SK-N-SH (cell line): ENCODE measurements around the gene PIEZO2. TPM values are rescaled to one million over a fixed set of nuclear protein-coding genes. Genes with fewer than 3 reads are reported as not detected.

Experiments
- CTCF ChIA-PET: fragments of 300-600, 350-600 bp; formaldehyde crosslinking; extraction: SDS; loops from one replicate; lab custom pipeline; 2021; lab: Yijun Ruan, JAX
- POLR2A ChIA-PET: fragments of 350-600 bp; sonication (Branson Sonifier 250); formaldehyde crosslinking; extraction: SDS; loops from one replicate; lab custom pipeline; 2020; ENCODE audit warnings: antibody characterized with exemption, inconsistent platforms; lab: Yijun Ruan, JAX
- DNase-seq: peaks from one replicate; pipeline ENCODE4 v3.0.0; 2012
- H2AFZ ChIP-seq: fragments of 200-600 bp; sonication (generic); 2 replicates; pipeline ENCODE4 v1.8.1; 2016; ENCODE audit warnings: antibody characterized with exemption, mild to moderate bottlenecking, low read depth
- H3F3A ChIP-seq: fragments of 200-600 bp; sonication (generic); replicated peaks from 2 replicates; pipeline ENCODE3; 2016; ENCODE audit warnings: antibody characterized with exemption, mild to moderate bottlenecking; ENCODE audit not compliant: insufficient read depth
- H3K27ac ChIP-seq, 2 experiments: fragments of 200-500 bp in 1 of 2; fragments of 200-600 bp in 1 of 2; sonication (Bioruptor generic) in 1 of 2; sonication (generic), shearing (Covaris generic) in 1 of 2; 2 replicates each; pipeline versions ENCODE4 v1.5.1 to v1.6.1; 2014 to 2016; ENCODE audit warnings: low read depth in 2 of 2, inconsistent platforms in 1 of 2, low read length in 1 of 2, mild to moderate bottlenecking in 1 of 2, mixed read lengths in 1 of 2
- H3K27me3 ChIP-seq: fragments of 200-600 bp; sonication (generic), shearing (Covaris generic); 2 replicates; pipeline ENCODE4 v1.6.1; 2016; ENCODE audit warnings: mixed run types; ENCODE audit not compliant: insufficient read depth
- H3K36me3 ChIP-seq, 2 experiments: fragments of 200-500 bp in 1 of 2; fragments of 200-600 bp in 1 of 2; sonication (Bioruptor generic) in 1 of 2; sonication (generic) in 1 of 2; replicated peaks in 1 of 2; 2 replicates each; pipeline versions ENCODE3 to v1.5.1; 2014 to 2016; ENCODE audit warnings: low read length in 1 of 2, mild to moderate bottlenecking in 1 of 2; ENCODE audit not compliant: insufficient read depth in 2 of 2, control insufficient read depth in 1 of 2
- H3K4me1 ChIP-seq, 2 experiments: fragments of 200-500 bp in 1 of 2; fragments of 200-600 bp in 1 of 2; sonication (Bioruptor generic) in 1 of 2; sonication (generic), shearing (Covaris generic) in 1 of 2; 2 replicates each; pipeline versions ENCODE4 v1.5.1 to v1.6.1; 2014 to 2016; ENCODE audit warnings: low read depth in 1 of 2, low read length in 1 of 2, mixed run types in 1 of 2; ENCODE audit not compliant: insufficient read depth in 2 of 2, control insufficient read depth in 1 of 2
- H3K4me2 ChIP-seq: fragments of 200-600 bp; sonication (generic), shearing (Covaris generic); 2 replicates; pipeline ENCODE4 v1.6.1; 2017; ENCODE audit warnings: mixed run types
- H3K4me3 ChIP-seq, 2 experiments: fragments of 200-500 bp in 1 of 2; fragments of 200-600 bp in 1 of 2; sonication (Bioruptor generic) in 1 of 2; sonication (generic), shearing (Covaris generic) in 1 of 2; 2 replicates each; pipeline versions ENCODE4 v1.5.1 to v1.8.1; 2014 to 2016; ENCODE audit warnings: low read depth in 2 of 2, inconsistent platforms in 1 of 2, low read length in 1 of 2, mild to moderate bottlenecking in 1 of 2, mixed read lengths in 1 of 2, moderate library complexity in 1 of 2
- H3K79me2 ChIP-seq: fragments of 200-600 bp; sonication (generic); 2 replicates; pipeline ENCODE4 v1.8.1; 2017; ENCODE audit warnings: mild to moderate bottlenecking; ENCODE audit not compliant: insufficient read depth
- H3K9ac ChIP-seq: fragments of 200-600 bp; sonication (generic); 2 replicates; pipeline ENCODE4 v1.6.1; 2017; ENCODE audit warnings: mixed run types
- H3K9me2 ChIP-seq: fragments of 200-600 bp; sonication (generic); 2 replicates; pipeline ENCODE4 v1.6.1; 2017; ENCODE audit warnings: mixed run types
- H3K9me3 ChIP-seq: fragments of 200-600 bp; sonication (generic); 2 replicates; pipeline ENCODE4 v1.6.1; 2017; ENCODE audit warnings: mixed run types, mild to moderate bottlenecking, moderate library complexity
- H4K20me1 ChIP-seq: fragments of 200-600 bp; sonication (generic); 2 replicates; pipeline ENCODE4 v1.6.1; 2017; ENCODE audit warnings: mild to moderate bottlenecking, mixed run types; ENCODE audit not compliant: insufficient read depth
- CTCF ChIP-seq: fragments of 200-600 bp; sonication (generic); IDR thresholded peaks from 2 replicates; pipeline ENCODE4 v1.6.1; 2017; ENCODE audit warnings: antibody characterized with exemption, mild to moderate bottlenecking, moderate library complexity
- ELF1 ChIP-seq: IDR thresholded peaks from 2 replicates; pipeline ENCODE4 v1.4.0; 2012
- EP300 ChIP-seq, 2 experiments: IDR thresholded peaks; 2 replicates each; pipeline versions ENCODE4 v1.4.0 to v1.6.1; 2012; ENCODE audit warnings: borderline replicate concordance in 1 of 2, low read depth in 1 of 2, low read length in 1 of 2
- FOSL2 ChIP-seq: IDR thresholded peaks from 2 replicates; pipeline ENCODE4 v1.4.0; 2012; ENCODE audit warnings: low read depth, mild to moderate bottlenecking, moderate library complexity, borderline replicate concordance
- FOXJ3 ChIP-seq: sonication (generic); formaldehyde crosslinking; IDR thresholded peaks from 2 replicates; pipeline ENCODE4 v1.5.1; 2020; ENCODE audit warnings: mild to moderate bottlenecking, missing genetic modification reagents
- GABPA ChIP-seq: IDR thresholded peaks from 2 replicates; pipeline ENCODE4 v1.4.0; 2012; ENCODE audit warnings: low read depth, mild to moderate bottlenecking
- JUND ChIP-seq: IDR thresholded peaks from 2 replicates; pipeline ENCODE4 v1.4.0; 2012
- MEF2A ChIP-seq: IDR thresholded peaks from 2 replicates; pipeline ENCODE4 v1.4.0; 2012; ENCODE audit warnings: low read depth, borderline replicate concordance
- MXI1 ChIP-seq: IDR thresholded peaks from 2 replicates; pipeline ENCODE4 v1.6.1; 2012; ENCODE audit warnings: mild to moderate bottlenecking, low read depth, low read length, improper control_type of control experiment
- NRF1 ChIP-seq: IDR thresholded peaks from 2 replicates; pipeline ENCODE4 v1.6.1; 2012; ENCODE audit warnings: low read depth, mild to moderate bottlenecking, low read length
- POLR2AphosphoS5 ChIP-seq: IDR thresholded peaks from 2 replicates; pipeline ENCODE4 v1.6.1; 2012; ENCODE audit warnings: low read depth, low read length
- RFX5 ChIP-seq: IDR thresholded peaks from 2 replicates; pipeline ENCODE4 v1.6.1; 2012; ENCODE audit warnings: mild to moderate bottlenecking, improper control_type of control experiment, low read length
- RXRA ChIP-seq: IDR thresholded peaks from 2 replicates; pipeline ENCODE4 v1.4.0; 2012; ENCODE audit warnings: low read depth, mild to moderate bottlenecking, borderline replicate concordance
- SMC3 ChIP-seq: IDR thresholded peaks from 2 replicates; pipeline ENCODE4 v1.6.1; 2012; ENCODE audit warnings: low read depth, low read length, improper control_type of control experiment
- TAF1 ChIP-seq: IDR thresholded peaks from 2 replicates; pipeline ENCODE4 v1.6.1; 2012; ENCODE audit warnings: low read depth, mild to moderate bottlenecking, low read length, moderate library complexity, borderline replicate concordance
- TEAD4 ChIP-seq: IDR thresholded peaks from 2 replicates; pipeline ENCODE4 v1.4.0; 2012; ENCODE audit warnings: mild to moderate bottlenecking, borderline replicate concordance; ENCODE audit not compliant: insufficient read depth
- ZBTB33 ChIP-seq: IDR thresholded peaks from 2 replicates; pipeline ENCODE4 v1.4.0; 2012; ENCODE audit warnings: low read depth, borderline replicate concordance
- WGBS: methylation state at CpG from one replicate; pipeline ENCODE4 v1.1.6; 2017; ENCODE audit warnings: low lambda C conversion rate; 5-methylcytosine and 5-hydroxymethylcytosine counted together
- polyA plus RNA-seq, 3 experiments: library from polyadenylated mRNA; depleted of rRNA; stranded (reverse); fragments of >200 nt; gene quantifications; 2 replicates each; pipeline ENCODE4 v1.2.3, GENCODE V29; 2012
- TF ChIP-seq, protein P1 (sequence below): fragments of 150-350 bp; IDR thresholded peaks from 2 replicates; pipeline ENCODE4 v1.6.1; 2017; ENCODE audit warnings: antibody characterized with exemption, low read length, low read depth, borderline replicate concordance

PIEZO2 gene
- polyA plus RNA-seq, 1 of the 3 experiments (the other 2 are of a cell fraction): not detected

GRCh38 chr18:10726198-10727068 lies 422.9 kb downstream of the PIEZO2 start (continued):
- no peak for TF ChIP-seq GABPA
- no peak for TF ChIP-seq RXRA
- no peak for TF ChIP-seq TAF1
- TF ChIP-seq, protein P1, sequence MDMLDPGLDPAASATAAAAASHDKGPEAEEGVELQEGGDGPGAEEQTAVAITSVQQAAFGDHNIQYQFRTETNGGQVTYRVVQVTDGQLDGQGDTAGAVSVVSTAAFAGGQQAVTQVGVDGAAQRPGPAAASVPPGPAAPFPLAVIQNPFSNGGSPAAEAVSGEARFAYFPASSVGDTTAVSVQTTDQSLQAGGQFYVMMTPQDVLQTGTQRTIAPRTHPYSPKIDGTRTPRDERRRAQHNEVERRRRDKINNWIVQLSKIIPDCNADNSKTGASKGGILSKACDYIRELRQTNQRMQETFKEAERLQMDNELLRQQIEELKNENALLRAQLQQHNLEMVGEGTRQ: no peak
- TF ChIP-seq RFX5: no peak
- TF ChIP-seq EP300 (IDR thresholded peaks at IDR 0.05; ENCODE audit: borderline replicate concordance in 1 of 2, low read depth in 1 of 2, low read length in 1 of 2): no peak

GRCh38 chr18:10724666-10725065 lies 424.7 kb downstream of the PIEZO2 start:
- H3K27me3 ChIP-seq: peaks cover 10% of the 10 kb centered on the region; the same call in 1 of the 2 replicates
- no peak overlapping the region for H3K9ac ChIP-seq
- no peaks in the 10 kb centered on the region for H3K9me3 ChIP-seq
- no peak overlapping the region for H3K4me2 ChIP-seq
- no peaks in the 10 kb centered on the region for H3K9me2 ChIP-seq
- TF ChIP-seq FOSL2 (no peak), NRF1 (no peak), SMC3 (no peak), FOXJ3 (CRISPR knock-in tag) (no peak), RXRA (no peak), JUND (no peak), POLR2AphosphoS5 (no peak), MXI1 (no peak), EP300 (IDR thresholded peaks at IDR 0.05; ENCODE audit: borderline replicate concordance in 1 of 2, low read depth in 1 of 2, low read length in 1 of 2) (no peak), TEAD4 (no peak), ELF1 (no peak)
- H3F3A ChIP-seq: no peaks in the 10 kb centered on the region
- ChIA-PET POLR2A (no interaction called here), CTCF (no interaction called here)
- 18% methylated on average over 6 of the region's 18 CpGs for WGBS
- no peaks in the 10 kb centered on the region for H3K79me2 ChIP-seq
- DNase-seq: no peak
- H3K4me1 ChIP-seq: no peaks in the 10 kb centered on the region
- H2AFZ ChIP-seq: no peak overlapping the region
- no peak overlapping the region for H3K4me3 ChIP-seq
- H3K36me3 ChIP-seq: no peaks in the 10 kb centered on the region
- no peak overlapping the region for H3K27ac ChIP-seq
- no peaks in the 10 kb centered on the region for H4K20me1 ChIP-seq

GRCh38 chr18:10723496-10723895 lies 425.9 kb downstream of the PIEZO2 start:
- DNase-seq: no peak
- H3K4me2 ChIP-seq: no peak overlapping the region
- no peak overlapping the region for H3K4me3 ChIP-seq
- H3K9ac ChIP-seq: no peak overlapping the region
- H3K9me2 ChIP-seq: no peaks in the 10 kb centered on the region
- H3K27me3 ChIP-seq: peaks cover 10% of the 10 kb centered on the region; the same call in 1 of the 2 replicates
- CTCF ChIA-PET: no interaction called here
- no peaks in the 10 kb centered on the region for H3K9me3 ChIP-seq
- no peaks in the 10 kb centered on the region for H3K79me2 ChIP-seq
- no peak overlapping the region for H3K27ac ChIP-seq
- no peaks in the 10 kb centered on the region for H3K36me3 ChIP-seq
- POLR2A ChIA-PET: no interaction called here
- H2AFZ ChIP-seq: no peak overlapping the region
- H3K4me1 ChIP-seq: no peaks in the 10 kb centered on the region
- WGBS: 3% methylated on average over 4 of the region's 4 CpGs
- no peaks in the 10 kb centered on the region for H4K20me1 ChIP-seq
- no peaks in the 10 kb centered on the region for H3F3A ChIP-seq
- TF ChIP-seq MEF2A (no peak), EP300 (IDR thresholded peaks at IDR 0.05; ENCODE audit: borderline replicate concordance in 1 of 2, low read depth in 1 of 2, low read length in 1 of 2) (no peak), ZBTB33 (no peak), CTCF (no peak)
